ENCODE measurements around the gene MYL5.
"Not testable (repeated sequence)": the region's sequence is repeated elsewhere in the genome, so short reads cannot be mapped to it uniquely, and the experiment has no call there.

MYL5 gene

DNA sequence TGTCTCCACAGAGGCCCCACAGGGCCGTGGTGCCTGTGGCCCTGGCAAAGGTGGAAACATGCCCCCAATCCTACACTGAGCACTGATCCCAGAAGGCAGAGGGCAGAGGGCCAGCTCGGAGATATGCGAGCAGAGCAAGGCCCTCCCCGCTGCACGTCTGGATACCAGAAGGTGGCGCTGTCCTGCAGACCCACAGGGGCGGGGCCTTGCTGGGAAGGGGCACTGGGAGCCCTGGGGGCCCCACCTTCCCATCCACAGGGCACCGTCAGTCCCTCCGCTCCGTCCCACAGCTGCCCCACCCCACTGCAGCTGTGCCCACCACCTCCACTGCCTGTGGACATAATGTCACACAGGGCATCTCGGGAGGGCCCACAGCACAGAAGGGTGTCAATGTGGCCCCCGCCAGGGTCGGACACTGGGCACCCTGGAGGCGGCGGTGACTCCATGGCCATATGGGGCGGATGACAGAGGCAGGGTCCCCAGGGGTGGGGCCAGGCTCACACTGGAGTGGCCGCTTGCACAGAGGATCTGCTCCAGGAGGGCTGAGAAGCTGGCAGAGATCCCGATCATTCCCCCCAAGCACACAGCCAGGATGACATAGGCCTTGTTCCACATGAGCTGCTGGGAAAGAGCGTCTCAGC lies 9.8 kb downstream of the MYL5 start:
- in situ Hi-C loops (cut with MboI; ENCODE audit: low sequenced_read_pairs): no loop called here

- in situ Hi-C loops (cut with MboI; ENCODE audit: low sequenced_read_pairs): no loop called here
Measured at GRCh38 chr4:684623-685327, 10.4 kb downstream of the MYL5 start.

- in situ Hi-C loops (cut with MboI; ENCODE audit: low sequenced_read_pairs): no loop called here
Measured at GRCh38 chr4:685679-686412, 11.5 kb downstream of the MYL5 start.

DNA sequence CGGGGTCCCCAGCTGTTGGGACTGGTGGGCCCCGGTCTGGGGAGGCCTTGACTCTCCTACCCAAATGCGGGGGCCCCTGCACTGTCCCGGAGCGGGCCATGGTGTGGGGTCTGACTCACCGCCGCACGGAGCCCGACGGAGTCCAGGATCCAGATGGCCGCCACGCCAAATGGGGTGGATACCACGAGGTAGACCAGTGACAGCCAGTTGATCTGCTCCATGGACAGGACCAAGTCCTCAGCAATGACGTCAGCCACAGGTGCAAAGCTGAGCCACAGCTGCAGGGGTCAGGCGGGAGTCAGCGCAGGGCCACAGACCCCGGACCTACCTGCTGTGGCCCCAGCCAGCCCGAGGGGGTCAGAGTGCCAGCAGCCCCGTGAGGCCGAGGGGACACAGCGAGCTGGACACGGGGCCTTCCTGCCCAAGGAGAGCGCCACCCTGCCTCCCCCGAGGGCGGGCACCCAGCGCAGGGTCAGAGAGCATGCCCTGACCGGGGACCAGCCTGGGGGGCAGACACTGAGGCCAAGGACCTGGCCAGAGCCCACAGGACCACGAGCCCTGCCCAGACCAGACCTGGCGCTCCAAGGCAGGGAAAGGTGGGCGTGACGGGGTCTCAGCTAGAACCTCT lies 12.2 kb downstream of the MYL5 start:
- in situ Hi-C loops (cut with MboI; ENCODE audit: low sequenced_read_pairs): no loop called here

DNA sequence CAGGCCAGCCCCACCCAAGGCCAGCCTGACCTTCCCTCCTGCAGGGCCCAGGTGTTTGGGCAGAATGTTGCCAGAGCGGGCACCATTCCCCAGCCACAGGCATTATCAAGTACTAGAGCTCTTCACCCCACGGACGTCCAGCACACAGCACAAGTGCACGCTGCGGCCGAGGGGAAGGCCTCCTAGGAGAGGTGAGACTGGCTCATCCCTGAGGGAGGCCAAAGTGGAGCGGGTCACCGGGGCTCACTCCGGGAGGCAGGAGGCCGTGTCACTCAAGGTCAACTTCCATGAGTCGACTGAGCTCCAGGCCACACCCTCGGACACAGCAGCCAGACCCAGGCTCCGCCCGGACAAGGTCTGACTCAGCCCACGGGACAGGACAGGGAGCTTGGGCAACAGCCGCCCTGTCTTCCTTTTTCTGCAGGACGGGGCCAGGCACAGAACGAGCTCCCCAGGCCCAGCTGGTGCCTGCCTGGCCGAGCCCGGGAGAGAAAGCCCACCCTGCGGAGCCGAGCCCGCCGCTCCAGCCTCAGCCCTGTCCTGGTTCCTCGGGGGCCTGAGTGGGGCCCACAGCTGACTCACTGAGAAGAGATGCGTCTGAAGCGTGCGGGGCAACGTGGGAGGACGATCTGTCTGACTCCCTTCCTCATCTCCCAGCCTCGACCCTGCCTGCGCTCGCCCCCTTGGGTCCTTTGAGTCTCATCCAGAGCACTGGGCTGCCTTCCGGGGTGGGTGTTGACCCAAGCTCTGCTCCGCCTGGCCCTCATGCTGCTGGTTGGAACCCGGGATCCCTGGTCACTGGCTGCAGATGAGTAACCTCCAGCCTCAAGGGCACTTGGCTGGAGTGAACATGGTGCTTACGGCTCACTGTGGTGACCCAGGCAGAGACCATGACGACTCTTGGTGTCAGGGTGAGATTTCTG lies 13.0 kb downstream of the MYL5 start:
- in situ Hi-C loops (cut with MboI; ENCODE audit: low sequenced_read_pairs): no loop called here

- in situ Hi-C loops (cut with MboI; ENCODE audit: low sequenced_read_pairs): no loop called here
Measured at GRCh38 chr4:687971-688853, 13.9 kb downstream of the MYL5 start.

GRCh38 chr4:688854-689681 lies 14.7 kb downstream of the MYL5 start, which contains the start of gene SLC49A3:
Gene SLC49A3, minus strand, starts transcription at chr4:689151. Its CDS starts 24 bp downstream, at chr4:689127.
- in situ Hi-C loops (cut with MboI; ENCODE audit: low sequenced_read_pairs): no loop called here

- in situ Hi-C loops (cut with MboI; ENCODE audit: low sequenced_read_pairs): no loop called here
Measured at GRCh38 chr4:689723-690122, 15.4 kb downstream of the MYL5 start.

DNA sequence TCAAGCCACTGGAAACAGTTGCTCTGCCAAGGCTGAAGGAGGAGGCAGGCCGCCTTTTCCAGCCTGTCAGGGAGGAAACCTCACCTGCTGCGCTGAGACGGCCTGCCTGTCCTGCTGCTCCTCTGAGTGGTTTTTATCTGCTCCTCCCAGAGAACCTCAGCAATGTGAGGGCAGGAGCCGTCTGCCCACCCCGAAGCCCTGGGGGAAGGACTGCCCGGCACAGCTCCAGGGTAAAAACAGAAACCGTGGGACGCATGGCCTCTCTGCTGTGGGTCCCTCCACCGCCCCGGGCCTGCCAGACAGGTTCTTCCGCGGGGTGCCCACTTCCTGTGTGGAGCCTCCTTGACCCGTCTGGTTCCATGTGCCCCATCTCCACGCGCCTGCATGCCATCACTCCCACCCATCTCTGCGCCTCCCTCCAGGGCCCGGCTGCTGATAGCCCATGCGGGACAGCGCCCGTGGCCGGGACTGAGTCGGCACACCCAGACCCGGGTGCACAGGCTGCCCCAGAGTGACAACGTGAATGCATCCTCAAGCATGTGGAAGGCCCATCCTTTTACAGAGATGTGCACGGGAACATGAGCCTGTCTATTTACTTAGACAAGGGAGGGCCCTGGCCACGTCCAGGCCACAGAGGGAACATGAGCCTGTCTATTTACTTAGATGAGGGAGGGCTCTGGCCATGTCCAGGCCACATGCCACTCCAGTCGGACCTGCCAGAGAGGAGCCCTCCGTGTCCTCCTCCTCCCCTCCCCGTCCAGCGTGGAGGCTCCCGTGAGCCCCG lies 18.6 kb downstream of the MYL5 start:
- in situ Hi-C loops (cut with MboI; ENCODE audit: low sequenced_read_pairs): no loop called here

DNA sequence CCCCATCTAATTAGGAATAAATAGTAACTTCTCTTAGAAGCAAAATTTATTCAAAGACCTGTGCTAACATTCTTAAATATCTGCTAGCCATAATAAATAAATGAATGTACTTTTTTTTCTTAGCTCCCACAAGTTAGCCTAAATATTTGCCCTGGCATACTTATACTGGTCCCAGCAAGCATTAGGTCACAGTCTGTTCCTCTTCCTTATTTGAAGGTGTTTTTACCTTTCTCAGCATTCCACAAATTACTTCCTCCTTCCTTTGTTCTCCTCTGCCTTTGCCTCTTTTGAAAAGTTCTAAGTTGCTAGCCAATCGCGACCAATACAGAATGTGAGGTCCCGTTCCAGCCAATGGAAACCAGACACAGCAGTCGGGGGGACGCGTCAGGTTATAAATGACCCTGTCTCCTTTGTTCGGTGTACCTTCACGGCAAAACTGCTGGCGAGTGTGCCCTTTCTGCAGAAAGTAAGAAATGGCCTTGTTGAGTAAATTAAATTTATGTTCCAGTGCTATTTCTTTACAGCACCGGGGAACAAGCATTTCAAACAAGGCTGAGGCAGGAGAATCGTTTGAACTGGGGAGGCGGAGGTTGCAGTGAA lies 20.1 kb downstream of the MYL5 start:
- in situ Hi-C loops (cut with MboI; ENCODE audit: low sequenced_read_pairs): not testable (repeated sequence)

DNA sequence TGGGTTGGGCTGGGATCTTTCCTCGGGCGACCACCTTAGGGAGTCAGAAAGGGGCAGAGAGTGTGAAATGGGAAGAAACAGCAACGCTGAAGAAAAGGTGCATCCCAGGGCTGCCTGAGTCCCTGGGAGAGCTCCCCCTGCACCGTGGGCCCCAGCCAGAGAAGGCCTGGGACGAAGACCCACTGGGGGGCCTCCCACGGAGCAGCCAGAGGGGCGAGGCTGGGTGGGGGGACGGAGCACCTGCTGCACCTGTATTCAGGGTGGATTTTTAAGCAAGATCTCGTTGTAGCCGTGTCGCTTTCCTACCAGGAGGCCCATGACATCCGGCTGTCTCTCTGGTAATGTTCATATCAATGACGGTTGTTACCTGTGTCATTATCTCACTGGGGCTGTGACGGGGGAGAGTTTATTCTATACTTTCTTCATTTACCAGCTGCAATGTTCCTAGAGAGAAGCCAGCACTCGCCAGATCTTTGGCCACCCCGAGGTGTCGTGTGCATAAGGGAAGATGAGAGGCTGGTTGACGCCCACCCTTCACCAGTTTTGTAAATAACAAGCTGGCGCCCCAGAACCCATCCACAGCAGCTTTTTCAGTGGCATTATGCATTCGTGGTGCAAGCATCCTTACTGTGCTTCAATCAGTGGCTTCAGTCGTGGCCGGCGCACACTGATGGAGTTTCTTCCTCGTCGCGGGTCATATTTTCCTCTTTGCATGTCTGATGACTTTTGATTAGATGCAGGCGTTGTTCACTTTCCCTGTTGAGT lies 25.7 kb downstream of the MYL5 start:
- in situ Hi-C loops (cut with MboI; ENCODE audit: low sequenced_read_pairs): no loop called here

- in situ Hi-C loops (cut with MboI; ENCODE audit: low sequenced_read_pairs): no loop called here
Measured at GRCh38 chr4:700587-701264, 26.4 kb downstream of the MYL5 start.

- in situ Hi-C loops (cut with MboI; ENCODE audit: low sequenced_read_pairs): no loop called here
Measured at GRCh38 chr4:702618-703048, 28.3 kb downstream of the MYL5 start.

- in situ Hi-C loops (cut with MboI; ENCODE audit: low sequenced_read_pairs): no loop called here
Measured at GRCh38 chr4:703336-704197, 29.2 kb downstream of the MYL5 start.

Measured in HL-60/S4 (cell line).